ENCODE data around the gene SLC35B4. TPM values are rescaled to one million over a fixed set of nuclear protein-coding genes. Genes with fewer than 3 reads are reported as not detected.

The SLC35B4 gene
- total RNA-seq, 2 donors from 2014 or later: 35.6 to 42.2 TPM

DNA sequence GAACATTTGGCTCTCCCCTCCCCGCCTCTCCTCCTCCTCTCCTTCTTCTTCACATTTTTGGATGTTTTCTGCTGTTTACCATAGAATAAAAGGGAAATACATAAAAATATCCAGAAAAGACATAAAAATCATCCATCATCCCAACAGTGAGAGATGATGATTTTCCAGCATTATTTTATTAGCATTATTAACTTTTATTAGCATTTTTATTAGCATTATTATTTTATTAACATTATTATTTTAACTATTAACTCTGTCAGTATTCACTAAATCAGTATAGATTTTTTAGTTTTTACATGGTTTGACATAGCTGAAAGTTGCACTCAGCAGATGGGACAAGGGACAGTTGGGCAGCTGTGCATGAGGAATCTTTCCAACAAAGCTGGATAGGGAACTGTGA, 16.2 kb upstream of the SLC35B4 start:
- no peaks in the 10 kb centered on the region for H3K9me3 ChIP-seq (ENCODE audit: control insufficient read depth, low read length)

DNA sequence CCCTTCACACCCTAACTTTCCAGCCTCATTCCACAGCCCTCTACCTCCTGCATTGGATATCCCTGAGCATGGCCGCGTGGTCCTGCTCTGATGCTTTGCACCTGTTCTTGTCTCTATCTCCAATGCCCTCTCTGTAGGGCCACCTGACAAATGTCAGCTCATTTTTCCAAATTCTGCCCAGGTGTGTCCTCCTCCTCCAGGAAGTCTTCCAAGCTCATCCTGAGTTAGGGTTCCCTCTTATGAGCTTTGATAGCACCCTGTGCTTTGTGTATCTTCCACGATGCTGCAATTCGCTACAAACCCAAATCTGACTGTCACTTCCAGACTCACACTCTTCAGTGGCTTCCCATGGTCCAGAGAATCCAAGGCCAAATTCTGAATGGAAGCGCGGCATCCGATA, 14.7 kb upstream of the SLC35B4 start:
- H3K9me3 ChIP-seq (ENCODE audit: control insufficient read depth, low read length): no peaks in the 10 kb centered on the region
- TF ChIP-seq, protein P1, sequence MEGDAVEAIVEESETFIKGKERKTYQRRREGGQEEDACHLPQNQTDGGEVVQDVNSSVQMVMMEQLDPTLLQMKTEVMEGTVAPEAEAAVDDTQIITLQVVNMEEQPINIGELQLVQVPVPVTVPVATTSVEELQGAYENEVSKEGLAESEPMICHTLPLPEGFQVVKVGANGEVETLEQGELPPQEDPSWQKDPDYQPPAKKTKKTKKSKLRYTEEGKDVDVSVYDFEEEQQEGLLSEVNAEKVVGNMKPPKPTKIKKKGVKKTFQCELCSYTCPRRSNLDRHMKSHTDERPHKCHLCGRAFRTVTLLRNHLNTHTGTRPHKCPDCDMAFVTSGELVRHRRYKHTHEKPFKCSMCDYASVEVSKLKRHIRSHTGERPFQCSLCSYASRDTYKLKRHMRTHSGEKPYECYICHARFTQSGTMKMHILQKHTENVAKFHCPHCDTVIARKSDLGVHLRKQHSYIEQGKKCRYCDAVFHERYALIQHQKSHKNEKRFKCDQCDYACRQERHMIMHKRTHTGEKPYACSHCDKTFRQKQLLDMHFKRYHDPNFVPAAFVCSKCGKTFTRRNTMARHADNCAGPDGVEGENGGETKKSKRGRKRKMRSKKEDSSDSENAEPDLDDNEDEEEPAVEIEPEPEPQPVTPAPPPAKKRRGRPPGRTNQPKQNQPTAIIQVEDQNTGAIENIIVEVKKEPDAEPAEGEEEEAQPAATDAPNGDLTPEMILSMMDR (conservative IDR thresholded peaks at IDR 0.05): no peak
- WGBS, 2 experiments (ENCODE audit: insufficient coverage in 1 of 2, insufficient read length in 1 of 2): 93 to 94% methylated on average over 4 to 7 of the region's 7 CpGs
- no peak overlapping the region for H3K27ac Mint-ChIP-seq
- H3K4me3 Mint-ChIP-seq: no peak overlapping the region
- peaks cover 4% of the 10 kb centered on the region for H3K9me3 Mint-ChIP-seq
- H3K4me3 ChIP-seq (ENCODE audit: low read length): no peak overlapping the region
- no peaks in the 10 kb centered on the region for H3K4me1 Mint-ChIP-seq
- no peaks in the 10 kb centered on the region for H3K36me3 Mint-ChIP-seq (ENCODE audit: low read depth)
- H3K27me3 Mint-ChIP-seq (ENCODE audit: insufficient read depth): peaks cover 11% of the 10 kb centered on the region
- H3K4me1 ChIP-seq (ENCODE audit: control insufficient read depth, insufficient read depth, low read length): no peaks in the 10 kb centered on the region
- H3K36me3 ChIP-seq (ENCODE audit: control insufficient read depth, insufficient read depth, low read length): no peaks in the 10 kb centered on the region
- H3K27ac ChIP-seq (ENCODE audit: low read depth, low read length): no peak overlapping the region
- no peak for DNase-seq
- H3K9ac ChIP-seq (ENCODE audit: extremely low read depth, low read length, poor library complexity, severe bottlenecking): no peak overlapping the region
- H3K27me3 ChIP-seq (ENCODE audit: control insufficient read depth, insufficient read depth, low read length, poor library complexity, severe bottlenecking): no peaks in the 10 kb centered on the region

More for the DNA sequence above, 16.2 kb upstream of the SLC35B4 start:
- peaks cover 8% of the 10 kb centered on the region for H3K27me3 Mint-ChIP-seq (ENCODE audit: insufficient read depth)
- no peaks in the 10 kb centered on the region for H3K4me1 ChIP-seq (ENCODE audit: control insufficient read depth, insufficient read depth, low read length)
- no peak overlapping the region for H3K4me3 ChIP-seq (ENCODE audit: low read length)
- 85% methylated on average over 1 of the region's 1 CpG; no CpG with 5 or more reads in 1 of the 2 experiments for WGBS, 2 experiments (ENCODE audit: insufficient coverage in 1 of 2, insufficient read length in 1 of 2)
- DNase-seq: no peak
- no peaks in the 10 kb centered on the region for H3K27me3 ChIP-seq (ENCODE audit: control insufficient read depth, insufficient read depth, low read length, poor library complexity, severe bottlenecking)
- H3K4me1 Mint-ChIP-seq: no peaks in the 10 kb centered on the region
- no peaks in the 10 kb centered on the region for H3K36me3 ChIP-seq (ENCODE audit: control insufficient read depth, insufficient read depth, low read length)
- H3K27ac Mint-ChIP-seq: no peak overlapping the region
- TF ChIP-seq, protein P1 (conservative IDR thresholded peaks at IDR 0.05): no peak
- H3K36me3 Mint-ChIP-seq (ENCODE audit: low read depth): no peaks in the 10 kb centered on the region
- H3K9me3 Mint-ChIP-seq: peaks cover 4% of the 10 kb centered on the region
- no peak overlapping the region for H3K27ac ChIP-seq (ENCODE audit: low read depth, low read length)
- H3K4me3 Mint-ChIP-seq: no peak overlapping the region
- H3K9ac ChIP-seq (ENCODE audit: extremely low read depth, low read length, poor library complexity, severe bottlenecking): no peak overlapping the region

DNA sequence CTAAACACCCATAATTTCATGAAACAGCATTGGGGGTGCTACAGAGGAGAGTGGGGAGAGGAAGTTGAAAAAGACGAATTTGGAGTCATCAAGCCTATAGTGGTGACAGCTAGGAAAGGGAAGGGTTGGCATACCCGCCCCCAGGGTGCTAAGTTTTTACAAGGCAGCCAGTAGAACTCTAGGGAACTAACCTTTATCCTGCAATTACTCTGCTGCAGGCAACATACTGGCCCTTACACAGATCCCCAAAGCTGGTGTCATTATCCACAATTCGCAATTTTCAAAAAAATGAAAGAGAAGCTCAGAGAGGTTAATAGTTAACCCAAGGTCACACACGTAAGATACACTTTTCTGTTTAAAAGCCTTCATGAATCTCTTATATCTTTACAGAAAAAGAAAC, 14.2 kb upstream of the SLC35B4 start:
- H3K36me3 Mint-ChIP-seq (ENCODE audit: low read depth): no peaks in the 10 kb centered on the region
- H3K4me3 Mint-ChIP-seq: no peak overlapping the region
- H3K9me3 ChIP-seq (ENCODE audit: control insufficient read depth, low read length): no peaks in the 10 kb centered on the region
- no peak for DNase-seq
- no peaks in the 10 kb centered on the region for H3K36me3 ChIP-seq (ENCODE audit: control insufficient read depth, insufficient read depth, low read length)
- no peaks in the 10 kb centered on the region for H3K27me3 ChIP-seq (ENCODE audit: control insufficient read depth, insufficient read depth, low read length, poor library complexity, severe bottlenecking)
- H3K27ac ChIP-seq (ENCODE audit: low read depth, low read length): no peak overlapping the region
- TF ChIP-seq, protein P1 (conservative IDR thresholded peaks at IDR 0.05): no peak
- H3K27ac Mint-ChIP-seq: no peak overlapping the region
- no peaks in the 10 kb centered on the region for H3K4me1 Mint-ChIP-seq
- 91 to 93% methylated on average over 2 to 4 of the region's 4 CpGs for WGBS, 2 experiments (ENCODE audit: insufficient coverage in 1 of 2, insufficient read length in 1 of 2)
- no peak overlapping the region for H3K4me3 ChIP-seq (ENCODE audit: low read length)
- H3K4me1 ChIP-seq (ENCODE audit: control insufficient read depth, insufficient read depth, low read length): no peaks in the 10 kb centered on the region
- H3K27me3 Mint-ChIP-seq (ENCODE audit: insufficient read depth): peaks cover 11% of the 10 kb centered on the region
- H3K9me3 Mint-ChIP-seq: peaks cover 4% of the 10 kb centered on the region
- H3K9ac ChIP-seq (ENCODE audit: extremely low read depth, low read length, poor library complexity, severe bottlenecking): no peak overlapping the region

Data from endodermal cell (in vitro differentiated cells).